ENCODE data around the gene ERFE.
"Not testable (repeated sequence)": the region's sequence is repeated elsewhere in the genome, so short reads cannot be mapped to it uniquely, and the experiment has no call there.

ERFE gene

GRCh38 chr2:238169708-238170251, 11.0 kb downstream of the ERFE start:
- DNase-seq, result no peak

DNA sequence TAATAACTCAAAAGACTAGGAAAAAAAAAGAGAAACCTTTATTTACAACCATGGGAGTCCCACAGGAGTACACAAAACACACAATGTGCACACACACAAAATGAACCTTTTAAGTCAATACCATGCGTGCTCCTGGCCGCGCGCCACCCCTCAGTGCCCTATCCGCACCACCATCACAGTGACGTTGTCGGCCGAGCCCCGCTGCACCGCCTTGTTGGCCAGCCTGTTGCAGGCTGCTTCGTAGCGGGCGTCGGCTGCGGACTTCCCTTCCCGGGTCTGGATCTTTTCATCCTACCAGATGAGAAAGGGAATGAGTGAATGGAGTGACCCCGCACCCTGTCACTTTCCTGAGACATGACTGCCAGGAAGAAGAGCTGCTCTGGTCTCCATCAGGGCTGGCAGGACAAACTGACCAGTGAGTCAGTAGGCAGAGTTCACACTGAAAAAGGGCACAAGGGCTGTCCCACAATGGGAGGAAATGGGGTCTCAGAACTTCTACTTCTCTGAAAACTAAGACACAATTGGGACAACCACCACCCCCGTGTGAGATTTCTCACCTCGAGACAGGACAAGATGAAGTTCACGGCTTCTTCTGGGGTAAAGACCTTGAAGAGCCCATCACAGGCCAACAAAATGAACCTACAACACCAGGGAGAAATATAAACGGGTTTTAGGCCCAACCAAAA, 11.8 kb downstream of the ERFE start:
- DNase-seq, result no peak

DNA sequence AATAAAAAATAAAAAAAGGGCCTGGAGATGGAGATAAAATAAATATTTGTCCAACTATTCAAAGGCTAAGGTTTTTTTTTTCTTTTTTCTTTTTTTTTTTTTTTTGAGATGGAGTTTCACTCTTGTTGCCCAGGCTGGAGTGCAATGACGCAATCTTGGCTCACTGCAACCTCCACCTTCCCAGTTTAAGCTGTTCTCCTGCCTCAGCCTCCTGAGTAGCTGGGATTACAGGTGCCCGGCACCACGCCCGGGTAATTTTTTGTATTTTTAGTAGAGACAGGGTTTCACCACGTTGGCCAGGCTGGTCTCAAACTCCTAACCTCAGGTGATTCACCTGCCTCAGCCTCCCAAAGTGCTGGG, 12.3 kb downstream of the ERFE start:
- DNase-seq, result not testable (repeated sequence)

GRCh38 chr2:238171575-238172187, 12.9 kb downstream of the ERFE start:
- DNase-seq, result no peak

DNA sequence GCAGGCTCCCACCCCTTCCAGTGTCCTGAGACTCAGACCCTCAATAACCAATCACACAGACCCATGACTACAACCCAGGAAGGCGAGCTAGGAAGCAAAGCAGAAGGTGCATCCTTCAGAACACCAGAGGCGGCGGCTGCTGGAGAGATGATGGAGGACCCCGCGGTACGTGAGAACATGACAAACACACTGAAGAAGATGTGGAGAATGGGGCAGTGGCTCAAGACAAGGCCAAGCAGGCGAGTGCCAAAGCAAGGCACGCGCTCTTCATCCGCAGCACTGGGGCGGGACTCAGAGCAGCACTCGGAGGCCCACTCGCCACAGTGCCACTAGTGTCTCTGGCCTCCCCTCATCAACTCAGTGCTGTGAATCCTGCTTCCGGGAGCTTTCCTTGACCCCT, 13.7 kb downstream of the ERFE start:
- no peak for DNase-seq

GRCh38 chr2:238173692-238174091, 14.9 kb downstream of the ERFE start:
- no peak for DNase-seq

DNA sequence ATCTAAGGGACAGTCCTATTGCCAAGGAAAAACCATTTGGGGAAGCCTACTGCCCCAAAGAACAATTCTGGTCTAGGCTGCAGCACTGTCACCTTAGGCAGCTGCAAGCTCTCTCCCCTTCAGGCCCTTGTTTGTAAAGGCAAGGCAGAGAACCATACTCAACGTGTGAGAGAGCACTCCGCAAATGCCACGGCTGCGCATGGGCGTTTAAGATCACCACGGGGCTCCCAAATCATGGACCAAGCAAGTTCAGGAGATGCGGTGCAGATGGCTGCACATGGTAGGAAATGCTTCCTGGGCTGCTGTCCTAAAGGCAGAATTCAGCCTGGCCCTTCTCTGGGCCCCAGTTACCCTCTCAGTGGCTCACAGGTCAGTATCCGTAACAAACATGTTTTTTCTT, 15.5 kb downstream of the ERFE start:
- peak in 1 of 3 experiments; percentile 39 for DNase-seq

GRCh38 chr2:238174701-238175100, 15.9 kb downstream of the ERFE start:
- DNase-seq, result peak; percentile 7 to 69 (median 56)

GRCh38 chr2:238176613-238177012, 17.8 kb downstream of the ERFE start:
- no peak for DNase-seq

DNA sequence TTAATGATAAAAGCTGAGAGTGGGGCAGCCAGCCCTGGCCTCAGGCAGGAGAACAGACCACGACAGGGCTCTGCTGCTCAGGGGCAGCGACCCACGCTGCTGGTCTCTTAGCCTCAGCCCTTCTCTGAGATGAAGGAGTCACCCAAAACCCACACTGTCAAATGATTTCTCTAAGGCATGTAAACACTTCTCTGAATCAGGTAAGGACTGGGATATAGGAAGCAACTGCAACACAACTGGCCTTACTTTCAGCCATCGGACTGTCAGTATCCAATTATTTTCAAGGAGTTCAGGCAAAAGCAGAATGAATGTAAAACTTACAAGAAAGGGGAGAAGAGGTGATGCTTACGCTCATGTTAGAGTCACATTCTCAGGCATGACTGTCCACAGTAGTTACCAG, 21.8 kb downstream of the ERFE start:
- no peak for DNase-seq

GRCh38 chr2:238182362-238182761, 23.6 kb downstream of the ERFE start:
- peak in 1 of 3 experiments; percentile 4 for DNase-seq

GRCh38 chr2:238183821-238184220, 25.1 kb downstream of the ERFE start:
- DNase-seq, result no peak

GRCh38 chr2:238187618-238188548, 29.1 kb downstream of the ERFE start:
- DNase-seq, result no peak

- DNase-seq, result no peak
Measured at GRCh38 chr2:238190445-238190844, 31.7 kb downstream of the ERFE start.

DNA sequence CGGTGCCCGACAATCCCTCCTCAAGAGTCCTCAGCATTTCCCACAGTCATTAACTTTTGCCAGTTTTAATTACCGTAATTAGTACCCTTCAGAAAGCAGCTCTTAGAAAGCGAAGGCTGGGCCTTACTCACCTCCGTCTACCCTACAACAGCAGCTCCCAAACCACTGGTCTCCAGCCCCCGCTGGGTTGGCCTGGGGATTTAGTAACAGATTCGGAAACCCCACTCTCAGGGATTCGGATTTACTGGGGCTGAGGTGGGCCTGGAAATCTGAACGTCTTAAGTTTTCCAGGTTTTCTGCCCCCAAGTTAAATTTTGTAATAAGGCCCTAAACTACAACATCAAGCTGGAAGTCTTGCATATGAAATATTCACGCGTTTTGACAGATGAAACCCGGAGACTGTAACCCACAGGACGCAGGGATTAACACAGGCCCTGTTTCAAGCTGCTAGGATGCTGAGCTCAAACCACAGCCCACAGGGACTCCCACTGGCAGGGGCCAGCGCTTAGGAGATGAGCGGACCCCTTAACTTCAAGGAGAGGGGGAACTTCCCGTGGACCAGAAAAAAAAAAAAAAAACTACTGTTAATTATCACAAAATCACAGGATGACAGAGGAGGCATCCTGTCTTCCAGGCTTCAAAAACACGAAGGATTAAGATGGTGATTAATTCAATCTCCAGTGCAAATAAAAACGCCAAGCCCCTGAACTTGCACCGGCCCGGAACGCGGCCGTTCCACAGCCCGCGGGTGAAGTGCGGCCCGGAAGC, 43.7 kb downstream of the ERFE start:
- peak in 2 of 3 experiments; percentile 33 to 59 for DNase-seq

DNA sequence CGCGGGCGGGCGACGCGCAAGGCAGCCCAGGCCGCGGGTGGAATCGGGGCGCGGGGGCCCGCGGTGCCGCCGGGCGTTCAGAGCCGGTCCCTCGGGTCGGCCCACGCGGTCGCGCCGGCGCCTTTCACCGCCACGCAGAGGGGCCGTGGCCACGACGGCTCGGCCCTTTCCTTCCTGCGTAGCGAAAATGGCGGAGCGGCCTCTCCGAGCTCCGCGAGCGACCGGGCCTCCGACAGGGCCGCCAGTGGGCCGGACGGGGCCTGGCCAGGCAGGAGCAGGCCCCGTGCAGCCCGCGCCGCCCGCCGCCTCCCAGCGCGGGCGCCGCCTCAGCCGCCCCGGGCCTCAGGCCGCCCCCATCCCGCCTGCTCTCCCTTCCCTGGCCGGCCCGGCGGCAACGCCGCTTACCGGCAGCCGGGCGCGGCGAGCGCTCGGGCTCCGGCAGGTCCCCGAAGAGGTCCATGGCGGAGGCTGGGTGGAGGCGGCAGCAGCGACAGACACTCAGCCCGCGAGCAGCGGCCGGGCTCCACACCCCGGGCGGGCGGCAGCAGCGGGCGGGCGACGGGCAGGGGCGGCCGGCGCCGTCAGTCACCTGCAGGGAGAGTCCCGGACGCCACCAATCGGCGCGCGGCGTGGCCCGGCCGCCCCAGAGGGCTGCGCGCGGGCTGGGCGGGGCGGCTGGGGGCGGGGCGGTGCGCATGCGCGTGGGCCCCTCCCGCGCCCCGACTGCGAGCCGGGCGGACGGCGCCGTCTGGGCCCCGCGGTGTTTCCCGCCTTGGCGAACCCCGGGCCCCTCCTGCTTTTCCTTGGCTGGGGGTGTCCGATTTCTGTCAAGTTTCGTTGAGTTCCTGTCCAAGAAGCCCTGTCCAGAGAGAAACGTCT, 44.6 kb downstream of the ERFE start, which contains the start of gene ILKAP:
ILKAP (minus strand) TSS at position 602 of the 879 bp plus-strand sequence; CDS start at position 460, 142 bp downstream.
- peak; percentile 79 to 89 (median 88) for DNase-seq

GRCh38 chr2:238203973-238204683, 45.4 kb downstream of the ERFE start:
- DNase-seq, result no peak

GRCh38 chr2:238207006-238207405, 48.2 kb downstream of the ERFE start:
- DNase-seq, result no peak

DNA sequence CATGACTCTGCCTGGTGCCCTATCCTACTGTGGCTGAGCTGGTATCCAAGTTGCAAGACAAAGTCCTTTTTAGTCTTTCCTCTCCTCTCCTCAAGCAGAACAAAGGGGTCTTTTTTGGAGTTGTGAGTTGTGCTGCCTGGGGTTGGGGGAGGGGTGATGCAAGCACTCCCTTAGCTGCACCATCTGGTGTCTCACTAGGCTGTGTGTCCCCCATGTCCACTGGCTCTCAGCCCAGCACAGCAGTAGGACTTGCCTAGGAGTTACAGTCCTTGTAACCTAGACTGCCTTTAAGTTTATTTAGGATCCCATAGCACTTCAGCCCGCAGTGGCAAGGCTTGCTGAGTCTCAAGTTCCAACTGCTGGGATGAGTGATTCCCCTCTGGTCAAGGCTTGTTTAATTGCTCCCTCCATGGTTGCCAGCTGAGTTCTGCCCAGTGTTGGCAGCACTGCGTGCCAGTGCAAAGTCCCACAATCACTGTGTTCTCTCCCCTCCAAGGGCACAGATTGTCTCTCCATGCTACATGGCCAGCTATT, 57.9 kb downstream of the ERFE start:
- no peak for DNase-seq

Data from NCI-H1417 (cell line).